GM18505 (cell line): ENCODE measurements around the gene KCNMA1.
"Not testable (repeated sequence)": the region's sequence is repeated elsewhere in the genome, so short reads cannot be mapped to it uniquely, and the experiment has no call there.

Experiments used
- ATAC-seq: cut with Tn5 transposase; IDR thresholded peaks from one replicate; pipeline ENCODE4 v1.9.1; 2021; ENCODE audit not compliant: unreplicated experiment
- POLR2A ChIP-seq: IDR thresholded peaks from 4 replicates; pipeline ENCODE4 v1.6.1; 2011; ENCODE audit warnings: borderline replicate concordance; ENCODE audit not compliant: insufficient read depth, insufficient read length; ENCODE audit errors: extremely low read depth

The KCNMA1 gene

DNA sequence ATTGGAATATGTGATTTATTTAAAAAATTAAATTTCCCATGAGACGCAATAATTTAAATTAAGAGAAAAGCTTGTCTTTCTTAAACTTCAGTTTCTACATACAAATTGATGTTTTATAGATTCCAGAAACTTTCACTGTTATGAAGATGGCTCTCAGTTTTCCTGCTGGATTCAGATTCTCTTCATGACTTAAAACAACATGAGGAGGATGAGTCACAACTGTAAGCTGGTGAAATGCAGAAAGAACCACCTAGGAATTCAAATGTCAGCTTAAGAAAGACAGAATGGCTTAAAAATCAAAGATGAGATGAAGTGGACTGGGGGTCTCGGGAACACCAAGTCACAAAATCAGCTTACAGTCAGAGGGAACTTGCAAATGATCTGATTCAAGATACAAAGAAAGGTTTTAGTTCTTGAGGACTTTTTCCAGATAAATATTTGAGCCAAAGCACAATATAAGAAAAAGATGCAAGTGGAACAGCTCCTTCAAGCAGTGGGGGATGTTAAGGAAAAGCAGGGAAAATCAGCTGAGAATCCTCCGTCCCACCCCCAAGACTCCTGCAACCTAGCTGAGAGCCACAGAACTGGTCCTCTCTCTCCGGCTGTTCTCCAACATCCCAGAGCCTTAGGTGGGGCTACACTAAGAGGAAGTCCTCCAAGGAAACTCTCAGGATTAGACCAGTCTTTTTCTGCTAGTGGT is 279.8 kb downstream of the KCNMA1 start:
- TF ChIP-seq POLR2A: no peak
- ATAC-seq: no peak

DNA sequence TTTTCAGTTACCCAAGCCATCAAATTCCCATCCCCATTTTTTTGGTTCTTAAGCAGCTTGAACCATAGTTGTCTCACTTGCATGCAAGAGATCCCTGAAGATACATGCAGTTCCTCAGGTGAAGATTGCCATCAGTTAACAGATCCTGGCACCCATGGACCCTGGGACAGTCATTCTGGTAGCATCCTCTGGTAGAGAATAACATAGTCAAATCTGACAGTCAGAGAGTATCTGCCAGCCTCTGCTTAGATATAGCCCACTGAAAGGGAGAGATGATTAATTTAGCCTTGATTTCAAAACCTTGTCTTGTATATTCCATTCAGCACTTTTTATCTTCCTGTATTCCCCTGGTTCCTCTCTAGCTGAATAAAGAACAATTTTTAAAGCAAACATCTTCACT is 280.4 kb downstream of the KCNMA1 start:
- TF ChIP-seq POLR2A: no peak
- ATAC-seq: no peak

GRCh38 chr10:77355844-77356243 is 281.8 kb downstream of the KCNMA1 start:
- no peak for TF ChIP-seq POLR2A
- ATAC-seq: no peak

GRCh38 chr10:77351386-77351785 is 286.2 kb downstream of the KCNMA1 start:
- no peak for ATAC-seq
- TF ChIP-seq POLR2A: no peak

GRCh38 chr10:77350711-77351119 is 286.9 kb downstream of the KCNMA1 start:
- no peak for TF ChIP-seq POLR2A
- no peak for ATAC-seq

- TF ChIP-seq POLR2A: no peak
- no peak for ATAC-seq
Measured at GRCh38 chr10:77350134-77350533, 287.5 kb downstream of the KCNMA1 start.

- TF ChIP-seq POLR2A: no peak
- ATAC-seq: no peak
Measured at GRCh38 chr10:77349226-77349625, 288.4 kb downstream of the KCNMA1 start.

GRCh38 chr10:77348751-77349150 is 288.9 kb downstream of the KCNMA1 start:
- no peak for ATAC-seq
- no peak for TF ChIP-seq POLR2A

DNA sequence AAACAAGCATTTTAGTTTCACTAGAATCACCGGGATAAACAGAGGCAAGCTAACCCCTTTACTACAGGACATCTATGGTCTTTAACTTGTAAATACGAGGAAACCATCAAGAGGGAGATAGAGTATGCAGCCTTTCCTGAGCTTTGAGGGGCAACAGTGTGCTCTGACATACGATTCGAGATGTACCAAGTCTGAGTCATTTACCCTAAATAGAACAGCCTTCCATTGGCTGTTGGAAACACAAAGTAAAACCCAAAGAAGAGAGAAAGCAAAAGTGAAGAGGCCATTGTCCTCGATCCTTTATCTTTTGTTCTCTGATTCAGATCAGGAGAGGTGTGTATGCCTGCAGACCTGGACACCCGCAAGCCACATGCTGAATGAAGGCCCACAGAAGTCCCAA is 289.5 kb downstream of the KCNMA1 start:
- ATAC-seq: no peak
- TF ChIP-seq POLR2A: no peak

GRCh38 chr10:77347052-77347451 is 290.6 kb downstream of the KCNMA1 start:
- no peak for ATAC-seq
- no peak for TF ChIP-seq POLR2A

DNA sequence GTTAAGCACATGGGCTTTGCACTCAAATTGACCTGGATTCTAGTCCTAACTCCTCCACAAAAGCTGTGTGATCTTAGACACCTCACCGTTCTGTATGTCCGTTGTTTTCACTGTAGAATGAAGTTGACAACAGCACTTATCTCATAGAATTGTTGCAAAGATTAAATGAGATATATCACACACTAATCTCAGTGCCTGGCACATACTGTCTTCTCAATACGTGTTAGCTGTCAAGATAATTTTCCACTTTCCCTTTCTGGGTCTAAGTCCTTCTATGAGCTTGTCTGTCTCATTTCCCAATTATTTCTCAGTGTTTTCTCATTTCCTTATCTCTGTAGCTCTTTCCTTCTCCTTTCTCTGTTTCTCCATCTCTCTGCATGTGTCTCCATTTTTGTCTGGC is 296.6 kb downstream of the KCNMA1 start:
- no peak for ATAC-seq
- TF ChIP-seq POLR2A: no peak

DNA sequence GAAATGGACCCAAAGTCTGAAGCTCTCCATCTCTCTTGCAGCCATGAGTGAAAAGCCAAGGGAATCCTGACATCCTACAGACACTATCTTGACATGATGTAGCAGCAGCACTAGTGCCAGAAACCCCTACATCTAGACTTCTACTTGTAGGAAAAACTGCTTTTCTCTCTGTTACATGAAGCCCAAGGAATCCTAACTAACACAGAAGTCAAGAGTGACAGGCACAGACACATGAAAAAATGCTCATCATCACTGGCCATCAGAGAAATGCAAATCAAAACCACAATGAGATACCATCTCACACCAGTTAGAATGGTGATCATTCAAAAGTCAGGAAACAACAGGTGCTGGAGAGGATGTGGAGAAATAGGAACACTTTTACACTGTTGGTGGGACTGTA is 297.7 kb downstream of the KCNMA1 start:
- ATAC-seq: not testable (repeated sequence)

DNA sequence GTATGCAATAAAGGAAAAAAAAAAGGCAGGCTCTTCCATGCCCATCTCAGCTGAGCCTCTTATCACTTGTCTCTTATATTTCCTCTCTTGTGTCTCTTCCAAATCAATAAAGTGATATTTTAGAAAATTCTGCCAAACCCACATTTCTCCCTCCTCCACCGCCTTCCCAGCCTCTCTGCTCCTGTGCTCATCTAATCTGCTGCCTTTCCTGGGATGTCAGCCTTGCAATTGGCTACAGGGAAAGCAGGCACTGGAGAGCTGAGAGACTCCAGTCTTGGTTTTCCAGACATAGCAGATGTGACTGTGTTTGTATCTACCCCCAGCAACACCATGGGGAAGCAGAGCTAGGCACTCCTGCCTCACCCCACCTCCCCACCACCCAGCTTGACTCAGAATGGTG is 298.4 kb downstream of the KCNMA1 start:
- no peak for TF ChIP-seq POLR2A
- ATAC-seq: no peak

- no peak for TF ChIP-seq POLR2A
- no peak for ATAC-seq
Measured at GRCh38 chr10:77338143-77338542, 299.5 kb downstream of the KCNMA1 start.

DNA sequence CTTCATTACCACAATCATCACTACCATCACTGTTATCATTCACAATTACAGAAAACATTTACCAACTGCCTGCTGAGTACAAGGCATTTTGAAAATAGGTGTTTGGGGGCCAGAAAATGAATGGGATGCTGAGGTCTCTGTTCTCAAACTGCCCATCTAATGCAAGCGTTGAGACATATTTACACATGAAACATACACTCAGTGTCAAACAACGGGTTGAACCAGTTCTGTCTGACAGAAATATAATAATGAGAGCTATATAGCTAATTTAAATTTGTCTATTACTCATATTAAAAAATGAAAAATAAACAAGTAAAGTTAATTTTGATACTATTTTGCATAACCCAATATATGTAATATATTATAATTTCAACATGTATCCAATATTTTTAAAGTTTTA is 303.1 kb downstream of the KCNMA1 start:
- TF ChIP-seq POLR2A: no peak
- ATAC-seq: no peak

DNA sequence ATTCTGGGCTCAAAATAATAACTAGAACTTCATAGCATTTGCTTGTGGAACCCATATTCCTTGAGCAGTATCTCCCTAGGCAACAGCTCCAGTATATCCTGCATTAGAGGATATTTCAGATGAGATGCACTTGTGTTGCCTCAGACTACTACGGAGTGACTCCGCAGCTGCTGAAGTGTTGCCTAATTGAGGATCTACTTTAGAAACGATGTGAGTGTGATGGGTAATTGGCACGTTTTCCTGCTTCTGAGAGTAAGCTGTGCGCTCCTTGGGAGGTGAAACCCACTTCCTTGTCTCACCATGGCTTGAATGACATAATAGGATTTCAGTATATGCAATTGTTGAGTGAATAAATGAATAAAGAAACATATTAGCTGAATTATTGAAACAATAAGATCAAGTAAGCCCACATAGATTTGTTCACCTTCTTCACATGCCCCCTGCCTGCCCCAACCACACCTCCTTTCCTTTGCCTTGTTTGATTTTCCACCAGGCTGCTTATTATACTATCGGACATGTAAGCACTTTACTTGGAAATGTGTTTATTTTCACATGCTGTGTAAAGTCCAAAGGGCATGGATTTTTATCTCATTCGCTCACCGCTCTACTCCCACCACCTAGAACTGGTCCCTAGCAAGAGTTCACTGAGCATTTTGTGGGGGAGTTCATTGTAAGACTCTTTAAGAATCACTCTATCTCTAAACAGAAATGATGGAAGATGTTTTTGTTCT is 303.8 kb downstream of the KCNMA1 start:
- no peak for TF ChIP-seq POLR2A
- no peak for ATAC-seq
